K562 (cell line): Measurements from ENCODE around the gene TEAD4. TPM values are rescaled to one million over a fixed set of nuclear protein-coding genes. Genes with fewer than 3 reads are reported as not detected.
A peak's percentile ranks its signal among the peaks of the same experiment; 100 is the strongest.

Experiments
- ARID3A ChIP-seq: IDR thresholded peaks from 2 replicates; pipeline ENCODE4 v1.6.1; 2012; ENCODE audit warnings: low read depth, low read length, improper control_type of control experiment, borderline replicate concordance
- BACH1 ChIP-seq: fragments of 200-800 bp; sonication (Bioruptor generic); IDR thresholded peaks from 2 replicates; pipeline ENCODE4 v1.6.1; 2016; ENCODE audit warnings: missing genetic modification characterization, missing compliant biosample characterization
- E2F8 ChIP-seq: fragments of 450-650 bp; IDR thresholded peaks from 2 replicates; pipeline ENCODE4 v1.7.1; 2018; ENCODE audit warnings: mild to moderate bottlenecking, low read depth; ENCODE audit not compliant: partially characterized antibody
- EGR1 ChIP-seq: fragments of 450-650 bp; conservative IDR thresholded peaks from 2 replicates; pipeline ENCODE4 v1.6.1; 2017; ENCODE audit warnings: mild to moderate bottlenecking
- EHMT2 ChIP-seq: fragments of 450-650 bp; IDR thresholded peaks from 2 replicates; pipeline ENCODE4 v1.6.1; 2018; ENCODE audit warnings: antibody characterized with exemption
- HMGN3 ChIP-seq: IDR thresholded peaks from 2 replicates; pipeline ENCODE4 v1.6.1; 2011; ENCODE audit warnings: borderline replicate concordance, low read depth, mild to moderate bottlenecking, mixed read lengths, low read length; ENCODE audit not compliant: insufficient read length; ENCODE audit errors: extremely low read depth
- HMGXB4 ChIP-seq: sonication (generic); formaldehyde crosslinking; IDR thresholded peaks from 2 replicates; pipeline ENCODE4 v1.8.1; 2023; ENCODE audit warnings: mild to moderate bottlenecking, missing genetic modification reagents
- KDM5B ChIP-seq: fragments of 200-600 bp; sonication (generic); IDR thresholded peaks from 2 replicates; pipeline ENCODE4 v1.6.1; 2012; ENCODE audit warnings: low read depth, mild to moderate bottlenecking, moderate library complexity, low read length, control low read depth, inconsistent platforms; ENCODE audit not compliant: insufficient replicate concordance
- KLF6 ChIP-seq: fragments of 250-450 bp; sonication (Bioruptor Pico); IDR thresholded peaks from 2 replicates; pipeline ENCODE4 v1.4.0; 2020; ENCODE audit warnings: mild to moderate bottlenecking, moderate library complexity, borderline replicate concordance
- NKRF ChIP-seq: fragments of 450-650 bp; IDR thresholded peaks from 2 replicates; pipeline ENCODE4 v1.6.1; 2016; ENCODE audit warnings: borderline replicate concordance
- RNF2 ChIP-seq: sonication (generic); IDR thresholded peaks from 2 replicates; pipeline ENCODE4 v1.6.1; 2016
- UBTF ChIP-seq, 2 experiments: IDR thresholded peaks; 2 replicates each; pipeline ENCODE4 v1.6.1; 2012; ENCODE audit warnings: improper control_type of control experiment in 2 of 2, low read depth in 2 of 2, low read length in 2 of 2, borderline replicate concordance in 1 of 2
- ZNF263 ChIP-seq: sonication (generic); formaldehyde crosslinking; IDR thresholded peaks from 2 replicates; pipeline ENCODE4 v1.8.0; 2022; ENCODE audit warnings: mild to moderate bottlenecking, missing genetic modification reagents, borderline replicate concordance
- ZSCAN32 ChIP-seq: fragments of 450-650 bp; formaldehyde crosslinking; IDR thresholded peaks from 2 replicates; pipeline ENCODE4 v1.4.0; 2020; ENCODE audit warnings: mild to moderate bottlenecking, moderate library complexity
- polyA plus RNA-seq, 8 experiments: library from polyadenylated mRNA; depleted of rRNA in 4 of 8; stranded (reverse) in 5 of 8; unstranded in 3 of 8; fragments of >200 nt; fragmentation: Nextera tagmentation in 2 of 8; fragmentation: Illumina TruSeq in 1 of 8; extraction: Ambion mirVana in 2 of 8; extraction: Trizol in 1 of 8; gene quantifications; 2 replicates each; pipeline versions ENCODE4 v1.2.1 to v1.2.3, GENCODE V29; 2011 to 2014; ENCODE audit warnings: inconsistent platforms in 1 of 8, missing spikeins in 1 of 8
- total RNA-seq, 7 experiments: library from RNA; depleted of rRNA in 6 of 7; stranded (reverse); fragments of >200 nt in 6 of 7; fragmentation: Illumina TruSeq in 2 of 7; extraction: Trizol in 2 of 7; gene quantifications; 2 replicates each; pipeline versions ENCODE4 v1.2.1 to v1.2.3, GENCODE V29; 2011 to 2021; ENCODE audit warnings: low replicate concordance in 1 of 7

TEAD4 gene
- total and polyA plus RNA-seq, 9 of the 15 experiments (the other 6 are each of a cell fraction or from before 2014, with no cell fraction given), result 0.82 to 40.0 (median 17.0) TPM

- TF ChIP-seq UBTF (IDR thresholded peaks at IDR 0.05; ENCODE audit: borderline replicate concordance in 1 of 2, low read depth in 2 of 2, low read length in 2 of 2) (peak; percentile 55 to 82; a peak in 3 of 4 replicates), HMGN3 (no peak), NKRF (no peak; the same call in 1 of the 2 replicates), HMGXB4 (CRISPR knock-in tag) (no peak), E2F8 (no peak), ARID3A (no peak), ZSCAN32 (CRISPR knock-in tag) (no peak), KLF6 (no peak), EHMT2 (no peak), EGR1 (no peak), KDM5B (no peak), ZNF263 (CRISPR knock-in tag) (no peak), BACH1 (no peak), RNF2 (no peak)
These were observed 550 bp downstream of the TEAD4 start (continued) for GRCh38 chr12:2959505-2960389.
